Measurements from ENCODE around the gene NFIC.

GRCh38 chr19:3464587-3465235 lies 98.3 kb downstream of the NFIC start:
- TF ChIP-seq, protein P1, sequence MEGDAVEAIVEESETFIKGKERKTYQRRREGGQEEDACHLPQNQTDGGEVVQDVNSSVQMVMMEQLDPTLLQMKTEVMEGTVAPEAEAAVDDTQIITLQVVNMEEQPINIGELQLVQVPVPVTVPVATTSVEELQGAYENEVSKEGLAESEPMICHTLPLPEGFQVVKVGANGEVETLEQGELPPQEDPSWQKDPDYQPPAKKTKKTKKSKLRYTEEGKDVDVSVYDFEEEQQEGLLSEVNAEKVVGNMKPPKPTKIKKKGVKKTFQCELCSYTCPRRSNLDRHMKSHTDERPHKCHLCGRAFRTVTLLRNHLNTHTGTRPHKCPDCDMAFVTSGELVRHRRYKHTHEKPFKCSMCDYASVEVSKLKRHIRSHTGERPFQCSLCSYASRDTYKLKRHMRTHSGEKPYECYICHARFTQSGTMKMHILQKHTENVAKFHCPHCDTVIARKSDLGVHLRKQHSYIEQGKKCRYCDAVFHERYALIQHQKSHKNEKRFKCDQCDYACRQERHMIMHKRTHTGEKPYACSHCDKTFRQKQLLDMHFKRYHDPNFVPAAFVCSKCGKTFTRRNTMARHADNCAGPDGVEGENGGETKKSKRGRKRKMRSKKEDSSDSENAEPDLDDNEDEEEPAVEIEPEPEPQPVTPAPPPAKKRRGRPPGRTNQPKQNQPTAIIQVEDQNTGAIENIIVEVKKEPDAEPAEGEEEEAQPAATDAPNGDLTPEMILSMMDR (IDR thresholded peaks at IDR 0.05): no peak
- TF ChIP-seq SIN3A (IDR thresholded peaks at IDR 0.05; ENCODE audit: borderline replicate concordance, low read depth, low read length) (no peak), YY1 (IDR thresholded peaks at IDR 0.05; ENCODE audit: low read depth) (no peak), REST (IDR thresholded peaks at IDR 0.05; ENCODE audit: low read depth, low read length) (no peak), FOXJ3 (CRISPR knock-in tag; IDR thresholded peaks at IDR 0.05) (no peak), JUND (IDR thresholded peaks at IDR 0.05) (no peak), GATA2 (CRISPR knock-in tag; IDR thresholded peaks at IDR 0.05) (no peak), POLR2AphosphoS5 (IDR thresholded peaks at IDR 0.05; ENCODE audit: low read depth, low read length) (no peak), GABPA (IDR thresholded peaks at IDR 0.05; ENCODE audit: low read depth) (no peak), TAF1 (IDR thresholded peaks at IDR 0.05; ENCODE audit: borderline replicate concordance, low read depth, low read length) (no peak)
- TF ChIP-seq, protein P2, sequence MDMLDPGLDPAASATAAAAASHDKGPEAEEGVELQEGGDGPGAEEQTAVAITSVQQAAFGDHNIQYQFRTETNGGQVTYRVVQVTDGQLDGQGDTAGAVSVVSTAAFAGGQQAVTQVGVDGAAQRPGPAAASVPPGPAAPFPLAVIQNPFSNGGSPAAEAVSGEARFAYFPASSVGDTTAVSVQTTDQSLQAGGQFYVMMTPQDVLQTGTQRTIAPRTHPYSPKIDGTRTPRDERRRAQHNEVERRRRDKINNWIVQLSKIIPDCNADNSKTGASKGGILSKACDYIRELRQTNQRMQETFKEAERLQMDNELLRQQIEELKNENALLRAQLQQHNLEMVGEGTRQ (IDR thresholded peaks at IDR 0.05; ENCODE audit: borderline replicate concordance, low read depth, low read length): no peak
- TF ChIP-seq, protein P3, sequence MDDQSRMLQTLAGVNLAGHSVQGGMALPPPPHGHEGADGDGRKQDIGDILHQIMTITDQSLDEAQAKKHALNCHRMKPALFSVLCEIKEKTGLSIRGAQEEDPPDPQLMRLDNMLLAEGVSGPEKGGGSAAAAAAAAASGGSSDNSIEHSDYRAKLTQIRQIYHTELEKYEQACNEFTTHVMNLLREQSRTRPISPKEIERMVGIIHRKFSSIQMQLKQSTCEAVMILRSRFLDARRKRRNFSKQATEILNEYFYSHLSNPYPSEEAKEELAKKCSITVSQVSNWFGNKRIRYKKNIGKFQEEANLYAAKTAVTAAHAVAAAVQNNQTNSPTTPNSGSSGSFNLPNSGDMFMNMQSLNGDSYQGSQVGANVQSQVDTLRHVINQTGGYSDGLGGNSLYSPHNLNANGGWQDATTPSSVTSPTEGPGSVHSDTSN (IDR thresholded peaks at IDR 0.05): no peak
- TF ChIP-seq, protein P4, sequence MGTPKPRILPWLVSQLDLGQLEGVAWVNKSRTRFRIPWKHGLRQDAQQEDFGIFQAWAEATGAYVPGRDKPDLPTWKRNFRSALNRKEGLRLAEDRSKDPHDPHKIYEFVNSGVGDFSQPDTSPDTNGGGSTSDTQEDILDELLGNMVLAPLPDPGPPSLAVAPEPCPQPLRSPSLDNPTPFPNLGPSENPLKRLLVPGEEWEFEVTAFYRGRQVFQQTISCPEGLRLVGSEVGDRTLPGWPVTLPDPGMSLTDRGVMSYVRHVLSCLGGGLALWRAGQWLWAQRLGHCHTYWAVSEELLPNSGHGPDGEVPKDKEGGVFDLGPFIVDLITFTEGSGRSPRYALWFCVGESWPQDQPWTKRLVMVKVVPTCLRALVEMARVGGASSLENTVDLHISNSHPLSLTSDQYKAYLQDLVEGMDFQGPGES (IDR thresholded peaks at IDR 0.05; ENCODE audit: low read depth, low read length): no peak

Measured in SK-N-SH (cell line).